Measurements from ENCODE around the gene SART1.

Gene SART1

DNA sequence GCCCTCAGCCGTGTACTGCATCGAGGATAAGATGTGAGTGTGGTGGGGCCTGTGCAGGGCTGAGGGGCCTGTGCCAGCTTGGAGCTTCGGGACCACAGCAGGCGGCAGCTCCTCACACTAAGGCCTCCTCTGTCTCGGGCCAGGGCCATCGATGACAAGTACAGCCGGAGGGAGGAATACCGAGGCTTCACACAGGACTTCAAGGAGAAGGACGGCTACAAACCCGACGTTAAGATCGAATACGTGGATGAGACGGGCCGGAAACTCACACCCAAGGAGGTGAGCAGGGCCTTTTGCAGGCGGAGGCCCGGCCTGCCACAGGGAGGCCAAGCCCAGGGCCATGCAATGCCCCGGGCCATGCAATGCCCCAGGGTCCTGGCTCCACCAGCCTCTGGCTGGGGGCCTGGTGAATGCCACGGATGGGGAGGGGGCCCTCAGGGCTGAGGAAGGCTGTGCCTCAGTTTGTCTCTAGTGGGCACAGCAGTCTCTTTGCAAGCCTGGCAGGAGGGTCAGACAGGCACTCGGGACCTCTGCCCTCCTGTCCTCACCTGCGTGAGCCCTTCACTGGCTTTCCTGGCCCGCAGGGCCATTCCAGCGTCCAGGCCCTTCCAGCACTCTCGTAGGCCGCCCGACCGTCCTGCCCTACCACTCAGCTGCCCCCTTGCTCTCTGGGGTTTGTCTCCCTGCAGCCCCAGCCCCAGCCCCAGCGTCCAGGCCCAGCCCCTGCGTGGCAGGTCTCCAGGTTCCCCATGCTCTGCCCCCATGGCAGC lies 16.3 kb downstream of the SART1 start:
- H3K4me3 ChIP-seq (ENCODE audit: low read depth, low read length) = no peak overlapping the region
- TF ChIP-seq CTCF (IDR thresholded peaks at IDR 0.05; ENCODE audit: low read depth, low read length) = no peak

DNA sequence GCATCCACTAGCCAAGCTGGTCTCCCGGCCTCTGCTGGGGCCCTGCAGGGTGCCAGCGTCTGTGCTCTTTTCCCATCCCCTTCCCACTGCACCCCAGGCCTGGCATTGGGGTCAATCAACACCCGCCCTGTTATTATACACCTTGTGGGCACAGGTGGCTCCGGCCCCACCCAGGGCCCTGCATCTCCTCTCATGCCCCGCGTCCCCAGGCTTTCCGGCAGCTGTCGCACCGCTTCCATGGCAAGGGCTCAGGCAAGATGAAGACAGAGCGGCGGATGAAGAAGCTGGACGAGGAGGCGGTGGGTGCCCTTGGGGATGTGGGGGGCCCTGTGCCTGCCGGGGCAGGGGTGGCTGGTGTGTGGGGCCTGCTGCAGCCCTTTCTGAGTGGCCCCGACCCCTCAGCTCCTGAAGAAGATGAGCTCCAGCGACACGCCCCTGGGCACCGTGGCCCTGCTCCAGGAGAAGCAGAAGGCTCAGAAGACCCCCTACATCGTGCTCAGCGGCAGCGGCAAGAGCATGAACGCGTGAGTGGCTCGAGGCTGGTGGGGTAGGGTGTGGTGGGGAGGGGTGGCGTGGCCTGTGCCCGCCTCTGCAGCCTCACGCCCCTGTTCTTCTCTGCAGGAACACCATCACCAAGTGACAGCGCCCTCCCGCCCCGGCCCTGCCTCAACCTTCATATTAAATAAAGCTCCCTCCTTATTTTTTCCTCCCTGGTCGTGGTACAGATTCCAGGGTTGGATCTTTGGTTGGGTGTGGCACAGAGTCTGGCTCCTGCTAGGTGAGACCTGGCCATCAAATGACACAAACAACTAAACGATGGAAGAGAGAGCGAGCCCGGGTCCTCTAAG lies 17.1 kb downstream of the SART1 start:
- no peak overlapping the region for H3K4me3 ChIP-seq (ENCODE audit: low read depth, low read length)
- TF ChIP-seq CTCF (IDR thresholded peaks at IDR 0.05; ENCODE audit: low read depth, low read length) = no peak

- no peak for TF ChIP-seq CTCF (IDR thresholded peaks at IDR 0.05; ENCODE audit: low read depth, low read length)
- no peak overlapping the region for H3K4me3 ChIP-seq (ENCODE audit: low read depth, low read length)
These were observed 17.8 kb downstream of the SART1 start for GRCh38 chr11:65979261-65979759.

DNA sequence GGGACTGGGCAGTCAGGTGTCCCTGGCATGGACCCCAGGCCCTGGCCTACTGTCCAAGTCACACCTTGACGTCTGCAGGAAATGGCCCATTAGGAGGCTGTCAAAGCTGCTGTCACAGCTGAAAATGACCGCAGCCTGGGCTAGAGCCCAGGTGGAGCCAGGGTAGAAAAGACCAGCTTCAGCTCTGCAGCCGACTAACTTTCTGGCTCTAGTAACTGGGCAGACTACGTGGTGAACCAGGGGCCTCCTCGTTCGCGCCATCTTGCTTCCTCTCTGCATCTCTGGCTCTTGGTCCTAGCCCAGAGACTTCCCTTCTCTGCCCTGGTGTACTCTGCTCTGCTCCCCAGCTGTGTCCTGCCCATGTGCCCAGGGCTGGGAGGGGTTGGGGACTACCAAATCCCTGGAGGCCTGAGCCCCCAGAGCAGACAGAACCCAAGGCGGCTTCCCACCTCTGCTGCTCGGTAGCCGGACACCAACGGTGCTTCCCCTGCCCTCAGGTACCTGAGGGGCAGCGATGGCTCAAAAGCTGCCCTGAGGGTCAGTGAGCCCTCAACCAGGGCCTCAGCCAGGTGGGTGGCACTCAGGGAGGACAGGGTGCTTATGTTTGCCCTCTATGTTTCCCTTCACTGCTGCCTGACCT lies 19.7 kb downstream of the SART1 start:
- TF ChIP-seq CTCF (IDR thresholded peaks at IDR 0.05; ENCODE audit: low read depth, low read length) = no peak
- no peak overlapping the region for H3K4me3 ChIP-seq (ENCODE audit: low read depth, low read length)

- no peak overlapping the region for H3K4me3 ChIP-seq (ENCODE audit: low read depth, low read length)
- TF ChIP-seq CTCF (IDR thresholded peaks at IDR 0.05; ENCODE audit: low read depth, low read length) = no peak
These were observed 20.7 kb downstream of the SART1 start for GRCh38 chr11:65981972-65982823.

- TF ChIP-seq CTCF (IDR thresholded peaks at IDR 0.05; ENCODE audit: low read depth, low read length) = no peak
- no peak overlapping the region for H3K4me3 ChIP-seq (ENCODE audit: low read depth, low read length)
These were observed 21.5 kb downstream of the SART1 start for GRCh38 chr11:65982824-65983588.

All from WI38 (cell line).